Fibroblast of skin of scalp (primary cell): ENCODE measurements around the gene ENDOG. TPM values are rescaled to one million over a fixed set of nuclear protein-coding genes. Genes with fewer than 3 reads are reported as not detected.
"Not testable (repeated sequence)": the region's sequence is repeated elsewhere in the genome, so short reads cannot be mapped to it uniquely, and the experiment has no call there.

Experiments
- DNase-seq: peaks from one replicate; pipeline ENCODE4 v3.0.0-alpha.2; 2013
- polyA plus RNA-seq, 2 experiments: library from polyadenylated mRNA; unstranded; fragments of 120-200 nt; gene quantifications; one replicate each; pipeline ENCODE4 v1.2.1, GENCODE V29; 2013; ENCODE audit not compliant: insufficient read length in 2 of 2

ENDOG gene
- polyA plus RNA-seq (2013, experiment 1 of 2; ENCODE audit: insufficient read length), result 9.5 TPM
- 10.5 TPM for polyA plus RNA-seq (2013, experiment 2 of 2; ENCODE audit: insufficient read length)

GRCh38 chr9:128818099-128818838 lies at the start of gene ENDOG:
TSS of gene ENDOG (plus strand) at chr9:128818500. CDS start at chr9:128818685, 185 bp downstream.
- DNase-seq, result peak; percentile 97

- DNase-seq, result no peak
These were observed 49.7 kb upstream of the ENDOG start for GRCh38 chr9:128768606-128769005.

GRCh38 chr9:128770286-128771030 lies 47.8 kb upstream of the ENDOG start:
- DNase-seq, result no peak

GRCh38 chr9:128771094-128771721 lies 47.1 kb upstream of the ENDOG start:
- peak; percentile 10 for DNase-seq

- peak; percentile 92 for DNase-seq
These were observed 46.4 kb upstream of the ENDOG start, which contains the start of gene ZER1 for GRCh38 chr9:128771745-128772519. TSS of gene ZER1 (minus strand) at chr9:128771927. CDS start at chr9:128755565, 16,362 bp downstream.

- DNase-seq, result no peak
These were observed 45.3 kb upstream of the ENDOG start for GRCh38 chr9:128773049-128773448.

GRCh38 chr9:128774804-128775203 lies 43.5 kb upstream of the ENDOG start:
- no peak for DNase-seq

- not testable (repeated sequence) for DNase-seq
These were observed 38.2 kb upstream of the ENDOG start for GRCh38 chr9:128780093-128780492.

GRCh38 chr9:128781187-128782070 lies 36.9 kb upstream of the ENDOG start:
- no peak for DNase-seq

- no peak for DNase-seq
These were observed 35.6 kb upstream of the ENDOG start for GRCh38 chr9:128782669-128783068.

- DNase-seq, result no peak
These were observed 32.9 kb upstream of the ENDOG start for GRCh38 chr9:128785427-128785826.

GRCh38 chr9:128786681-128787601 lies 31.4 kb upstream of the ENDOG start, which contains the start of gene TBC1D13:
TSS of gene TBC1D13 (plus strand) at chr9:128787253. CDS start at chr9:128787354, 101 bp downstream.
- DNase-seq, result peak; percentile 88

- DNase-seq, result no peak
These were observed 30.6 kb upstream of the ENDOG start for GRCh38 chr9:128787659-128788058.

- no peak for DNase-seq
These were observed 29.9 kb upstream of the ENDOG start for GRCh38 chr9:128788445-128788844.

- no peak for DNase-seq
These were observed 27.8 kb upstream of the ENDOG start for GRCh38 chr9:128790536-128790935.

GRCh38 chr9:128792134-128792533 lies 26.2 kb upstream of the ENDOG start:
- no peak for DNase-seq

GRCh38 chr9:128792978-128793686 lies 25.2 kb upstream of the ENDOG start:
- DNase-seq, result no peak

GRCh38 chr9:128794961-128795360 lies 23.3 kb upstream of the ENDOG start:
- not testable (repeated sequence) for DNase-seq

- no peak for DNase-seq
These were observed 19.4 kb upstream of the ENDOG start for GRCh38 chr9:128798896-128799295.
